ENCODE measurements around the gene THEMIS.

Gene THEMIS

GRCh38 chr6:127768223-127768622 is 132.6 kb downstream of the THEMIS start:
- TF ChIP-seq, protein P1, sequence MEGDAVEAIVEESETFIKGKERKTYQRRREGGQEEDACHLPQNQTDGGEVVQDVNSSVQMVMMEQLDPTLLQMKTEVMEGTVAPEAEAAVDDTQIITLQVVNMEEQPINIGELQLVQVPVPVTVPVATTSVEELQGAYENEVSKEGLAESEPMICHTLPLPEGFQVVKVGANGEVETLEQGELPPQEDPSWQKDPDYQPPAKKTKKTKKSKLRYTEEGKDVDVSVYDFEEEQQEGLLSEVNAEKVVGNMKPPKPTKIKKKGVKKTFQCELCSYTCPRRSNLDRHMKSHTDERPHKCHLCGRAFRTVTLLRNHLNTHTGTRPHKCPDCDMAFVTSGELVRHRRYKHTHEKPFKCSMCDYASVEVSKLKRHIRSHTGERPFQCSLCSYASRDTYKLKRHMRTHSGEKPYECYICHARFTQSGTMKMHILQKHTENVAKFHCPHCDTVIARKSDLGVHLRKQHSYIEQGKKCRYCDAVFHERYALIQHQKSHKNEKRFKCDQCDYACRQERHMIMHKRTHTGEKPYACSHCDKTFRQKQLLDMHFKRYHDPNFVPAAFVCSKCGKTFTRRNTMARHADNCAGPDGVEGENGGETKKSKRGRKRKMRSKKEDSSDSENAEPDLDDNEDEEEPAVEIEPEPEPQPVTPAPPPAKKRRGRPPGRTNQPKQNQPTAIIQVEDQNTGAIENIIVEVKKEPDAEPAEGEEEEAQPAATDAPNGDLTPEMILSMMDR (IDR thresholded peaks at IDR 0.05; ENCODE audit: low read depth, low read length), result no peak
- H3K4me3 ChIP-seq (replicated peaks in 1 of 2; ENCODE audit: low read depth in 2 of 2, low read length in 2 of 2), result no peak overlapping the region
- no peak for DNase-seq (ENCODE audit: low read depth in 2 of 2)

GRCh38 chr6:127765949-127766348 is 134.9 kb downstream of the THEMIS start:
- DNase-seq (ENCODE audit: low read depth in 2 of 2), result no peak
- TF ChIP-seq, protein P1 (IDR thresholded peaks at IDR 0.05; ENCODE audit: low read depth, low read length), result no peak

GRCh38 chr6:127762284-127762683 is 138.6 kb downstream of the THEMIS start:
- no peak for DNase-seq (ENCODE audit: low read depth in 2 of 2)
- TF ChIP-seq, protein P1 (IDR thresholded peaks at IDR 0.05; ENCODE audit: low read depth, low read length), result no peak

More at GRCh38 chr6:127765949-127766348, 134.9 kb downstream of the THEMIS start:
- no peak overlapping the region for H3K4me3 ChIP-seq (replicated peaks in 1 of 2; ENCODE audit: low read depth in 2 of 2, low read length in 2 of 2)

DNA sequence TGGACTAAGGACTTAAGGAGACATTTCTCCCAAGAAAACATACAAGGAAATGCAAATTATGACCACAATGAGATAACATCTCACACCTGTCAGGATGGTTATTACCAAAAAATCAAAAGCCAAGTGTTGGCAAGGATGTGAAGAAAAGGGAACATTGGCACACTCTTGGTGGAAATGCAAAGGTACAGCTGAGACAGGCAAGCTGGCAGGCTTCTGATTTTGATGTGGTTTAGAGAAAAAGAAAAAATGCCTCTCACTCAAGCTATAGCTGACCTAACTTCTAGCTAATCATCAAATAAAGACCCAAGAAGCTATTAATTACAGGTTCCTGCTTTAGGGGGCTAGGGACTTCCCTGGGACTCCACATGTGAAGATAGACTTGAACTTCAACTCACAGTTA is 139.8 kb downstream of the THEMIS start:
- no peak overlapping the region for H3K4me3 ChIP-seq (replicated peaks in 1 of 2; ENCODE audit: low read depth in 2 of 2, low read length in 2 of 2)
- TF ChIP-seq, protein P1 (IDR thresholded peaks at IDR 0.05; ENCODE audit: low read depth, low read length), result no peak
- no peak for DNase-seq (ENCODE audit: low read depth in 2 of 2)

More at GRCh38 chr6:127762284-127762683, 138.6 kb downstream of the THEMIS start:
- no peak overlapping the region for H3K4me3 ChIP-seq (replicated peaks in 1 of 2; ENCODE audit: low read depth in 2 of 2, low read length in 2 of 2)

DNA sequence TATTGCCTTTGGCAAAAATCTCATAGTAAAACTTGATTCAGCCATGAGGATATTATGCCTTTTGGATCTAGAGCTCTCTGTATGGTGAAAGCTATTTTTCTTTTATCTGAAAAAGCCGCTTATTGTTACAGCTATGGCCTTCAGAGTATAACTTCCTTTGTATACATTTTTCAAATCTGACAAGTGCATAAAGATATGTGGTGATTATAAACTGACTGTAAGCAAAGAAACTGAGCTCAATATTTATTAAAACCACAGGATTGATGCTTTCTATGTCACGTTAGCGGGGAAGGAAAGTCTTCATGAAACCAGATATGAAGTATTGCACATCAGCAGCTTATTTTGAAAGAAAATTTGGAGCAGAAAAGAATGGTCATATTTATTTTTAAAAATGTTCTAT is 151.8 kb downstream of the THEMIS start:
- no peak for DNase-seq (ENCODE audit: low read depth in 2 of 2)
- TF ChIP-seq, protein P1 (IDR thresholded peaks at IDR 0.05; ENCODE audit: low read depth, low read length), result no peak

DNA sequence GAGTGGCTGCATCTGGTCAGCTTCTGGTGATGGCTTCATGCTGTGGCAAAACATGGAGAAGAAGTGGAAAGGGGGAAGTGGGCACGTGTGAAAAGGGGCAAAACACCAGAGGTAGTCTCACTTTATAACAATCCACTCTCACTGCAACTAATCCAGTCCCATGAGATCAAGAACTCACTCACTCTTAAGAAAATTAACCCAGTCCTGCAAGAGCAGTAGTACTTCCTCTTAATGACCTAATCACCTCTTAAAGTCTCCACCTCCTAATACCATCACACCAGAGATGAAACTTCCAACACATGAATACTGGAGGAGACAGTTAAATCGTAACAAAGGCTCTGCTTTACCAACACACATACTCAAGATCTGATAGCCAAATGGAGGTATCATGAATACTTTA is 152.6 kb downstream of the THEMIS start:
- DNase-seq (ENCODE audit: low read depth in 2 of 2), result no peak
- TF ChIP-seq, protein P1 (IDR thresholded peaks at IDR 0.05; ENCODE audit: low read depth, low read length), result no peak

More for the DNA sequence above, 151.8 kb downstream of the THEMIS start:
- no peak overlapping the region for H3K4me3 ChIP-seq (replicated peaks in 1 of 2; ENCODE audit: low read depth in 2 of 2, low read length in 2 of 2)

GRCh38 chr6:127738423-127738822 is 162.4 kb downstream of the THEMIS start:
- H3K4me3 ChIP-seq (replicated peaks in 1 of 2; ENCODE audit: low read depth in 2 of 2, low read length in 2 of 2), result no peak overlapping the region
- TF ChIP-seq, protein P1 (IDR thresholded peaks at IDR 0.05; ENCODE audit: low read depth, low read length), result no peak
- DNase-seq (ENCODE audit: low read depth in 2 of 2), result no peak

More for the DNA sequence above, 152.6 kb downstream of the THEMIS start:
- no peak overlapping the region for H3K4me3 ChIP-seq (replicated peaks in 1 of 2; ENCODE audit: low read depth in 2 of 2, low read length in 2 of 2)

Measured in cardiac fibroblast (primary cell).